Hepatic stellate cell (primary cell): Measurements from ENCODE around the gene NAA25.
"Not testable (repeated sequence)": the region's sequence is repeated elsewhere in the genome, so short reads cannot be mapped to it uniquely, and the experiment has no call there.

Experiments used
- DNase-seq: peaks from one replicate; pipeline ENCODE4 v3.0.0; 2011; ENCODE audit warnings: low spot score

Gene NAA25

GRCh38 chr12:112061137-112061536 is 47.4 kb downstream of the NAA25 start:
- DNase-seq: no peak

GRCh38 chr12:112049351-112049750 is 59.2 kb downstream of the NAA25 start:
- DNase-seq: no peak

GRCh38 chr12:112046003-112046402 is 62.6 kb downstream of the NAA25 start:
- no peak for DNase-seq

DNA sequence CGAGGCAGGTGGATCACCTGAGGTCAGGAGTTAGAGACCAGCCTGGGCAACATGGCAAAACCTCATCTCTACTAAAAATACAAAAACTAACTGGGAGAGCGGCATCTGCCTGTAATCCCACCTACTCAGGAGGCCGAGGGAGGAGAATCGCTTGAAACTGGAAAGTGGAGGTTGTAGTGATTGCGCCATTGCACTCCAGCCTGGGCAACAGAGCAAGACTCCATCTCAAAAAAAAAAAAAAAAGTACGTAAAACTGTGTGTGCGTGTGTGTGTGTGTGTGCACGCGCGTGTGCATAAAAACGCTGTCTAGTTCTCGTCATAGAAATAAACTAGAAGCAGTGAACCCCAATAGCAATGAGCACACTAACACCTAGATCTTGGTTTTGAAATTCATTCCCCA is 72.0 kb downstream of the NAA25 start:
- DNase-seq: not testable (repeated sequence)

DNA sequence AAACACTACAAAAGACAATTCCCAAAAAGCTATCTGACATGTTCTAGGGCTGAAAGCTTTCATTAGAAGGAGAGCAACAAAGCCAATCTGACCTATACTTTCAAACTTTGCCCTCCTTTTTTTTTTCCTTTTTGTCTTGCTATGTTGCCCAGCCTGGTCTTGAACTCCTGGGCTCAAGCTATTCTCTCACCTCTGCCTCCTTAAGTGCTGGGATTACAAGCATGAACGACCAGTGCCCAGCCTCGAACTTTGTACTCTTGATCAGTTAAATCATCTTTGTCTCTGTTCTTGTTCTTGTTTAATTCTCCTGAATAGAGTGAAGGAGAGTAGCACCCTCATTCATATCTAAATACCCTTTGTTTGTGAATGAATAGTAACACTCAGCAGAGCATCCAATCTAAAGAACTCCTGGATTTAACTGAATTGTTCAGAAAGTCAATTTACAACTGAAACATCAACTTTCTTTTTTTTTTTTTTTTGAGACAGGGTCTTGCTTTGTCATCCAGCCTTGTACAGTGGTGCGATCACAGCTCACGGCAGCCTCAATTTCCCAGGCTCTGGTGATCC is 73.3 kb downstream of the NAA25 start:
- DNase-seq: no peak

DNA sequence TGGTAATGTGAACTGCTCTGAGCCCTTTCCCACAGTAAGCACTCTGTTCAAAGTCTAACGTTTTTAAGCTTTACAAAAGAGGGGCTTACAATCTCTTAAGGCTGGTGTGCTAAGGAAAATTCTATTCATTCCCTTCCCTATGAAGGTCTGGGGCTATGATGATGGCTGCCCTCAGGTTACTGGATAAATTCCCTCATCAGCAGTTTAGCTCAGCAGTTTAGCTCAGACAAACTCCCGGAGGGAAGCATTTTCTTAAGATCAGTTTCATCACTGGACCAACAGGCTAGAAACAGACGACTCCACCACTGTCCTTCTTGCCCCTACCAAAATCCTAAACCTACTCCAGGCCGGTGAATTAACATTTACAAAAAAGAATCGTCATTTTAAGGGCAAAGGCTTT is 76.3 kb downstream of the NAA25 start:
- no peak for DNase-seq

- no peak for DNase-seq
Observed at GRCh38 chr12:112031472-112031871, 77.1 kb downstream of the NAA25 start.

DNA sequence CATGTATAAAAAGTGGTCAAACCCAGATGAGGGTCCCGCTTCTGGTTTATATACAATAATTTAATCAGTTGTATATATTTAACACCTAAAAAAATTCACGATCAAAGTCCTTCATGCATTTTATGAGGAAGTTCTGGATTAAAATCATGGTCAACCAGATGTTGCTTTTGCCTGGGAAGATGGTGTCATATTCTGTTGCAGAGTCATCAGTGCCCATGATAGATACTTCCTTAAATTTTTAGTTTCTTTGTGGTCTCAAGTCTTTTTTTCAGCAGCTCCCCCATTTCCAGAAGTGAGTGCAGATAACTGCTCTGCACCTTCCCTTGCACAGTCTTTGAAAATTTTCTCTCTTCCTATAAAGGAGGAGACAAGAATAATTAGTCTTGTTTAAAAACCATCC is 79.3 kb downstream of the NAA25 start:
- DNase-seq: no peak

DNA sequence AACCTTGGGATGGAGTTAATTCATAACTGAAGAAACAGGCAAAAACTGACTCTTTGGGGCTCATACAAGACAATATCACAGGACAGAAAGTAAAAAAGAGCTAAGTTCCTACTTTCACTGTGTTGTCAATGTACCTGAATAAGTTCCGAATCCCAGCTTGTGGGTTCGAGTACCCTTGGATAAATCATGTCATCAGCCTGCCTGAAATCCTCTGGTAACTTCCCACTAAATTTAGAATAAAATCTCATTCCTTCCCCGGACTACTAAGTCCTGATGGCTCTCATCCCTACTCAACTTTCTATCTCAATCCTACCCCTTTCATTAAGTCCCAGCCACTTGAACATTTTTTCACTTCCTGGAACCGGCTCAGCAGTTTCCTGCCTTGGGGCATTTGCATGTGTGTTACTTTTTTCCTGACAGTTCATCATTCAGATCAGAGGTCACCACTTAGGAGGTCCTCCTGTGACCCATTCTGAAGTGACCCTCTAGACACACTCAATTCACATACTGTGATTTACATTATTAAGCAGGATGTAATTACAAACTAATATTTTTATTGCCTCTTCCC is 82.7 kb downstream of the NAA25 start:
- no peak for DNase-seq

- DNase-seq: no peak
Observed at GRCh38 chr12:112023759-112024396, 84.7 kb downstream of the NAA25 start.

GRCh38 chr12:112022241-112023016 is 86.2 kb downstream of the NAA25 start:
- no peak for DNase-seq

GRCh38 chr12:112020947-112021457 is 87.6 kb downstream of the NAA25 start:
- DNase-seq: no peak

- peak; percentile 52 for DNase-seq
Observed at GRCh38 chr12:112018571-112019237, 89.9 kb downstream of the NAA25 start.

DNA sequence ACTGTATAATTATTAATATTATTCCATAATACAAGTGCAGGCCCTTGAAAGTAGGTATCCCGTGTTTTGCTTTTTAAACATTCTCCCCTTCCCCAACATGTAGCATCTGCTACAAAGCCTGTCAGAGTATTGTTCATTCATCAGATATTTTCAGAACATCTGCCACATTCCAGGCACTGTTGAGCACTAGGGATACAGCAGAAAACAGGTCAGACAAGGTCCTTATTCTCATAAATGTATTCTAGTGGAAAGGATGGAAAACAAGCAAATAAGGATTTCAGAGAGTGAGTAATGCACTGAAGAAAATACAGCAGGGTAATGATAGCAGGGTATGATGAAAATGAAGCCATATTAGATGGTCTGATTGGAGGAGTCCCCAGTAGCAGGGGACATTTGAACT is 91.5 kb downstream of the NAA25 start:
- no peak for DNase-seq

- no peak for DNase-seq
Observed at GRCh38 chr12:112015938-112016337, 92.6 kb downstream of the NAA25 start.

GRCh38 chr12:112013601-112014402 is 94.8 kb downstream of the NAA25 start:
- DNase-seq: peak; percentile 39

GRCh38 chr12:112012775-112013600 is 95.6 kb downstream of the NAA25 start, which contains the start of the genes ERP29 and TMEM116:
TSS of gene ERP29 (plus strand) at chr12:112013426. CDS start at chr12:112013466, 40 bp downstream.
TSS of gene TMEM116 (minus strand) at chr12:112013165. CDS start at chr12:112005270, 7,895 bp downstream.
- DNase-seq: peak; percentile 100

DNA sequence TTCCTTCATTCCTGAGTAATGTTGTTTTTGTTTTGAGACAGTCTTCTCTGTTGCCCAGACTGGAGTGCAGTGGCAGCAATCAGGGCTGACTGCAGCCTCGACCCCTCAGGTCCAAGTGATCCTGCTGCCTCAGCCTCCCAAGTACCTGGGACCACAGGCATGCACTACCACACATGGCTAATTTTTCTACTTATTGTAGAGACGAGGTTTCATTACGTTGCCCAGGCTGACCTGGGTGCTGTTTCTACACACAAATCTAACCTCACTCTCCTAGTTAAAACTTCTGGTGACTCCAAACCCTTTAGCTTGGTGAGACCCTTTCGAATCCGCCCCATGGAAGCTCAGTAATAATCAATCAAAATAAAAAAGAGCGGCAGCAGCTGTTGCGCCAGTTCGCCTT is 96.9 kb downstream of the NAA25 start:
- no peak for DNase-seq

DNA sequence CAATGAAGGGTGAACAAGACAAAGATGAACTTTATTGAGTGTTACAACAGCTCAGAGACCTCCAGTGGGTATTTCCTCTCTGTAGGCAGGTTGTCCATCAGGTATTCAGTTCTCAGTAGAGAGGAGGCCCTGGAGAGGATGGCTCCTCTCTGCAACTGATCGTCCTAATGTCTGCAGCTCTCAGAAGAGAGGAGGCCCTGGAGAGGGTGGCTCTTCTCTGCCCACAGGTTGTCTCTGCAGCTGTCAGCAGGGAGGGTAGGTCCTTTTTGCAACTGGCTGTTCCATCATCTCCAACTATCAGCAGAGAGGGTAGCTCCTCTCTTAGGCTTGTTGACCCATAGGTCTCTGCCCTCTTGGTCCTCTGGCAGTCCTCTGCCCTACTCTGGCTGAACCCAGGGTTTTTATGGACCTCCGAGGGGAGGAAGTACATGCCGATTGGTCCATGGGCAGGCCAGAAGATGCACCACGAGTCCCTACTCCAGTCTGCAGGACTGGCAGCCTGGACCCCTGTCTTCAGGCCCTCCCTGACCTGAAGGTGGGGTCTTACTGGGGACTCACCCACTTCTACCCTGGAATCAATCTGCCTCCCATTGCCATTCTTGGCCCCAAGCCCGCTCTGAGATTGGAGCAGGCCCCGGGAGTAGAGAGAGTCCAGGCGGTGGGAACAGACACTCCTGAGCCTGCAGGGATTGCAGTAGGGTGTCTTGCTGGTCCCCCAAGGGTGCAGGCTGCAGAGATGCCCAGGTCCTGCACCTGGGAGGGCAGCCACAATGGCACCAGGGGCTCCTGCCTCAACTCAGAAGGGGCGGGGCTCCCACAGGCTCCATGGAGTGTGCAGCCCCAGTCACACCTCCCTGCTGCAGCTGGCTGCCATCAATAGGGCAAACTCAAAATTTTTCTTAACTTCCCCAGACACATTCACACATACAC is 97.9 kb downstream of the NAA25 start:
- no peak for DNase-seq
